HEK293T (cell line): ENCODE data around the gene KRT20.

Source experiments
- CTCF ChIA-PET: fragments of 350-600 bp; formaldehyde crosslinking; extraction: SDS; loops from one replicate; lab custom pipeline; 2021; ENCODE audit warnings: antibody characterized with exemption, inconsistent platforms; lab: Yijun Ruan, JAX
- POLR2A ChIA-PET: fragments of 350-600 bp; formaldehyde crosslinking; extraction: SDS; loops from one replicate; lab custom pipeline; 2020; ENCODE audit warnings: antibody characterized with exemption, inconsistent platforms; lab: Yijun Ruan, JAX
- DNase-seq: peaks from one replicate; pipeline ENCODE4 v3.0.0; 2012; ENCODE audit warnings: mixed read lengths; ENCODE audit errors: extremely low spot score
- ARNT ChIP-seq: fragments of 450-650 bp; IDR thresholded peaks from 2 replicates; pipeline ENCODE4 v1.6.1; 2017; ENCODE audit warnings: mild to moderate bottlenecking
- BHLHE40 ChIP-seq: fragments of 450-650 bp; IDR thresholded peaks from 2 replicates; pipeline ENCODE4 v1.6.1; 2016; ENCODE audit warnings: mild to moderate bottlenecking, moderate library complexity, borderline replicate concordance
- CTBP1 ChIP-seq: fragments of 450-650 bp; IDR thresholded peaks from 2 replicates; pipeline ENCODE4 v1.6.1; 2016; ENCODE audit warnings: borderline replicate concordance
- ELF4 ChIP-seq: fragments of 450-650 bp; IDR thresholded peaks from 2 replicates; pipeline ENCODE4 v1.6.1; 2017; ENCODE audit warnings: antibody characterized with exemption
- FOXA1 ChIP-seq: fragments of 450-650 bp; IDR thresholded peaks from 2 replicates; pipeline ENCODE4 v1.6.1; 2016; ENCODE audit warnings: mild to moderate bottlenecking
- FOXK2 ChIP-seq: fragments of 450-650 bp; IDR thresholded peaks from 2 replicates; pipeline ENCODE4 v1.6.1; 2016; ENCODE audit warnings: mild to moderate bottlenecking
- FOXM1 ChIP-seq: fragments of 450-650 bp; IDR thresholded peaks from 2 replicates; pipeline ENCODE4 v1.6.1; 2017; ENCODE audit warnings: mild to moderate bottlenecking, borderline replicate concordance
- HDGF ChIP-seq: fragments of 450-650 bp; IDR thresholded peaks from 2 replicates; pipeline ENCODE4 v1.6.1; 2017; ENCODE audit warnings: antibody characterized with exemption, borderline replicate concordance
- L3MBTL2 ChIP-seq: fragments of 450-650 bp; conservative IDR thresholded peaks from 2 replicates; pipeline ENCODE4 v1.6.1; 2016; ENCODE audit warnings: mild to moderate bottlenecking
- LEF1 ChIP-seq: fragments of 450-650 bp; IDR thresholded peaks from 2 replicates; pipeline ENCODE4 v1.6.1; 2017; ENCODE audit warnings: mild to moderate bottlenecking, borderline replicate concordance
- NFRKB ChIP-seq: fragments of 450-650 bp; IDR thresholded peaks from 2 replicates; pipeline ENCODE4 v1.6.1; 2016; ENCODE audit warnings: mild to moderate bottlenecking, moderate library complexity
- PKNOX1 ChIP-seq: fragments of 450-650 bp; IDR thresholded peaks from 2 replicates; pipeline ENCODE4 v1.6.1; 2016
- SP1 ChIP-seq: fragments of 450-650 bp; IDR thresholded peaks from 2 replicates; pipeline ENCODE4 v1.6.1; 2017
- SUZ12 ChIP-seq: fragments of 450-650 bp; IDR thresholded peaks from 2 replicates; pipeline ENCODE4 v1.6.1; 2016; ENCODE audit warnings: mild to moderate bottlenecking
- TARDBP ChIP-seq: fragments of 450-650 bp; IDR thresholded peaks from 2 replicates; pipeline ENCODE4 v1.6.1; 2016
- ZNF384 ChIP-seq: fragments of 450-650 bp; IDR thresholded peaks from 2 replicates; pipeline ENCODE4 v1.6.1; 2016

The KRT20 gene

GRCh38 chr17:40910441-40910841 is 25.4 kb upstream of the KRT20 start:
- ChIA-PET CTCF (interaction anchor here (0.7 to 1.5 kb wide), 5 partner anchors 103 to 757 kb away, joined by 3 to 5 read pairs (median 4); no protein-coding TSS in a partner anchor), POLR2A (no interaction called here)
- no peak for TF ChIP-seq SUZ12
- TF ChIP-seq HDGF, result no peak
- no peak for TF ChIP-seq ZNF384
- no peak for TF ChIP-seq ELF4
- no peak for TF ChIP-seq L3MBTL2
- TF ChIP-seq FOXA1, result no peak
- no peak for TF ChIP-seq PKNOX1
- TF ChIP-seq FOXK2, result no peak
- no peak for TF ChIP-seq ARNT
- TF ChIP-seq NFRKB, result no peak
- TF ChIP-seq BHLHE40, result no peak
- no peak for TF ChIP-seq SP1
- no peak for TF ChIP-seq LEF1
- no peak for TF ChIP-seq FOXM1
- DNase-seq, result no peak

- no peak for DNase-seq
- TF ChIP-seq FOXA1 (no peak), BHLHE40 (no peak), LEF1 (no peak), SP1 (no peak), NFRKB (no peak), SUZ12 (no peak), ARNT (no peak), PKNOX1 (no peak), TARDBP (no peak), ELF4 (no peak), HDGF (no peak), L3MBTL2 (no peak), ZNF384 (no peak), FOXK2 (no peak), CTBP1 (no peak), FOXM1 (no peak)
- ChIA-PET POLR2A (no interaction called here), CTCF (interaction anchor here (0.6 to 1.5 kb wide), 5 partner anchors 269 to 640 kb away, joined by 3 to 5 read pairs (median 4); no protein-coding TSS in a partner anchor)
Observed at GRCh38 chr17:40909755-40910154, 24.7 kb upstream of the KRT20 start.

GRCh38 chr17:40909351-40909750 is 24.3 kb upstream of the KRT20 start:
- DNase-seq, result peak; percentile 62
- ChIA-PET POLR2A (no interaction called here), CTCF (interaction anchor here (0.6 to 1.4 kb wide), 3 partner anchors 269 to 640 kb away, joined by 3 to 4 read pairs (median 3); no protein-coding TSS in a partner anchor)
- TF ChIP-seq CTBP1, result no peak
- no peak for TF ChIP-seq PKNOX1
- TF ChIP-seq FOXK2, result no peak
- no peak for TF ChIP-seq L3MBTL2
- TF ChIP-seq FOXM1, result no peak

GRCh38 chr17:40906613-40907012 is 21.6 kb upstream of the KRT20 start:
- POLR2A ChIA-PET, result no interaction called here
- CTCF ChIA-PET, result interaction anchor here (0.6 kb wide), 2 partner anchors 590 to 756 kb away, joined by 3 read pairs; no protein-coding TSS in a partner anchor
- TF ChIP-seq BHLHE40 (no peak), SUZ12 (no peak), PKNOX1 (no peak), ZNF384 (no peak)
- DNase-seq, result no peak

- CTCF ChIA-PET, result interaction anchor here (0.6 kb wide), 2 partner anchors 27 to 45 kb away, joined by 3 to 4 read pairs; no protein-coding TSS in a partner anchor
- TF ChIP-seq PKNOX1, result no peak
- no peak for TF ChIP-seq ELF4
- no peak for TF ChIP-seq CTBP1
- TF ChIP-seq LEF1, result no peak
- no peak for TF ChIP-seq L3MBTL2
- no peak for TF ChIP-seq FOXM1
- no peak for TF ChIP-seq FOXA1
- POLR2A ChIA-PET, result no interaction called here
Observed at GRCh38 chr17:40905370-40905769, 20.3 kb upstream of the KRT20 start.

More at GRCh38 chr17:40905370-40905769, 20.3 kb upstream of the KRT20 start:
- no peak for DNase-seq
